WTC11 (cell line): ENCODE data around the gene HYAL2. TPM values are rescaled to one million over a fixed set of nuclear protein-coding genes. Genes with fewer than 3 reads are reported as not detected.

Source experiments
- ATAC-seq: fragments of 200-7000 bp; cut with Tn5 transposase; 2 replicates; pipeline ENCODE4 v1.10.0; 2021; ENCODE audit warnings: mild to moderate bottlenecking, moderate library complexity
- CTCF ChIA-PET: fragments of 300-600 bp; sonication (Branson Sonifier 250); formaldehyde crosslinking; loops from one replicate; lab custom pipeline; 2021; ENCODE audit warnings: antibody characterized with exemption; lab: Charles Lee
- POLR2A ChIA-PET: fragments of 350-600 bp; sonication (Branson Sonifier 250); formaldehyde crosslinking; loops from one replicate; lab custom pipeline; 2021; ENCODE audit warnings: antibody characterized with exemption; lab: Charles Lee
- DNase-seq: peaks from one replicate; pipeline ENCODE4 v3.0.0; 2021; ENCODE audit warnings: low spot score
- H3K27ac Mint-ChIP-seq: 2 replicates; pipeline ENCODE4 v1.8.0; 2021; ENCODE audit warnings: mixed read lengths
- H3K27me3 Mint-ChIP-seq: 2 replicates; pipeline ENCODE4 v1.8.0; 2021; ENCODE audit warnings: low read depth, mild to moderate bottlenecking, moderate library complexity, mixed read lengths
- H3K36me3 Mint-ChIP-seq: 2 replicates; pipeline ENCODE4 v1.8.0; 2021; ENCODE audit warnings: mixed read lengths
- H3K4me1 Mint-ChIP-seq: 2 replicates; pipeline ENCODE4 v1.8.0; 2022; ENCODE audit warnings: mixed read lengths
- H3K4me3 Mint-ChIP-seq: 2 replicates; pipeline ENCODE4 v1.8.0; 2021; ENCODE audit warnings: mild to moderate bottlenecking, moderate library complexity, mixed read lengths
- H3K9me3 Mint-ChIP-seq: 2 replicates; pipeline ENCODE4 v1.8.0; 2021; ENCODE audit warnings: mixed read lengths
- ATF1 ChIP-seq: sonication (generic); formaldehyde crosslinking; IDR thresholded peaks from 2 replicates; pipeline ENCODE4 v1.8.1; 2023; ENCODE audit warnings: mild to moderate bottlenecking, moderate library complexity, missing genetic modification reagents
- CREM ChIP-seq: sonication (generic); formaldehyde crosslinking; IDR thresholded peaks from 2 replicates; pipeline ENCODE4 v1.8.1; 2022; ENCODE audit warnings: mild to moderate bottlenecking, missing genetic modification reagents, moderate library complexity
- ESRRA ChIP-seq: sonication (generic); formaldehyde crosslinking; IDR thresholded peaks from 2 replicates; pipeline ENCODE4 v1.8.1; 2022; ENCODE audit warnings: mild to moderate bottlenecking, missing genetic modification reagents, borderline replicate concordance
- GABPB1 ChIP-seq: sonication (generic); formaldehyde crosslinking; IDR thresholded peaks from 2 replicates; pipeline ENCODE4 v1.8.1; 2023; ENCODE audit warnings: mild to moderate bottlenecking, missing genetic modification reagents
- GRHL2 ChIP-seq: fragments of 250-450 bp; sonication (Bioruptor Pico); IDR thresholded peaks from 2 replicates; pipeline ENCODE4 v1.8.0; 2022; ENCODE audit warnings: mild to moderate bottlenecking, moderate library complexity; ENCODE audit not compliant: insufficient replicate concordance, severe bottlenecking
- HMGA2 ChIP-seq: fragments of 250-450 bp; sonication (Bioruptor Pico); IDR thresholded peaks from 2 replicates; pipeline ENCODE4 v1.4.0; 2021; ENCODE audit warnings: mild to moderate bottlenecking, moderate library complexity
- IRF1 ChIP-seq: sonication (generic); formaldehyde crosslinking; IDR thresholded peaks from 2 replicates; pipeline ENCODE4 v1.8.0; 2023; ENCODE audit warnings: missing genetic modification reagents
- MYBL2 ChIP-seq: sonication (generic); formaldehyde crosslinking; IDR thresholded peaks from 2 replicates; pipeline ENCODE4 v1.8.1; 2023; ENCODE audit warnings: mild to moderate bottlenecking, moderate library complexity, missing genetic modification reagents
- NFATC4 ChIP-seq: fragments of 250-450 bp; sonication (Bioruptor Pico); IDR thresholded peaks from 2 replicates; pipeline ENCODE4 v1.9.0; 2021; ENCODE audit warnings: mild to moderate bottlenecking
- NFE2L1 ChIP-seq: sonication (generic); formaldehyde crosslinking; IDR thresholded peaks from 2 replicates; pipeline ENCODE4 v1.8.1; 2023; ENCODE audit warnings: missing genetic modification reagents
- NR3C1 ChIP-seq: sonication (generic); formaldehyde crosslinking; conservative IDR thresholded peaks from 2 replicates; pipeline ENCODE4 v1.8.1; 2023; ENCODE audit warnings: low read depth, mild to moderate bottlenecking, missing genetic modification reagents
- OVOL2 ChIP-seq: fragments of 250-450 bp; sonication (Bioruptor Pico); IDR thresholded peaks from 2 replicates; pipeline ENCODE4 v1.9.0; 2021; ENCODE audit warnings: mild to moderate bottlenecking, borderline replicate concordance
- SP1 ChIP-seq: sonication (generic); formaldehyde crosslinking; conservative IDR thresholded peaks from 2 replicates; pipeline ENCODE4 v1.8.1; 2022; ENCODE audit warnings: missing genetic modification reagents
- TCF7 ChIP-seq: sonication (generic); formaldehyde crosslinking; IDR thresholded peaks from 2 replicates; pipeline ENCODE4 v1.8.0; 2022; ENCODE audit warnings: mild to moderate bottlenecking, low read depth, missing genetic modification reagents, moderate library complexity
- TEAD4 ChIP-seq: sonication (generic); formaldehyde crosslinking; IDR thresholded peaks from 2 replicates; pipeline ENCODE4 v1.8.0; 2022; ENCODE audit warnings: mild to moderate bottlenecking, missing genetic modification reagents
- USF1 ChIP-seq: sonication (generic); formaldehyde crosslinking; IDR thresholded peaks from 2 replicates; pipeline ENCODE4 v1.8.0; 2022; ENCODE audit warnings: mild to moderate bottlenecking, missing genetic modification reagents
- ZBTB43 ChIP-seq: sonication (generic); formaldehyde crosslinking; IDR thresholded peaks from 2 replicates; pipeline ENCODE4 v1.8.1; 2023; ENCODE audit warnings: mild to moderate bottlenecking, missing genetic modification reagents
- ZNF232 ChIP-seq: sonication (generic); formaldehyde crosslinking; IDR thresholded peaks from 2 replicates; pipeline ENCODE4 v1.8.0; 2022; ENCODE audit warnings: mild to moderate bottlenecking, missing genetic modification reagents
- ZNF317 ChIP-seq: sonication (generic); formaldehyde crosslinking; IDR thresholded peaks from 2 replicates; pipeline ENCODE4 v1.8.1; 2023; ENCODE audit warnings: low read depth, mild to moderate bottlenecking, moderate library complexity, missing genetic modification reagents, borderline replicate concordance
- ZNF425 ChIP-seq: fragments of 250-450 bp; sonication (Bioruptor Pico); conservative IDR thresholded peaks from 2 replicates; pipeline ENCODE4 v1.9.0; 2021; ENCODE audit warnings: mild to moderate bottlenecking
- ZNF532 ChIP-seq: fragments of 250-450 bp; sonication (Bioruptor Pico); IDR thresholded peaks from 2 replicates; pipeline ENCODE4 v1.9.0; 2021; ENCODE audit warnings: mild to moderate bottlenecking, borderline replicate concordance
- total RNA-seq: library from RNA; stranded (reverse); gene quantifications from 3 replicates; pipeline ENCODE4 v1.2.3, GENCODE V29; 2021

The HYAL2 gene
- total RNA-seq, 1 experiment from 2014 or later: 58.0 TPM

- H3K27me3 Mint-ChIP-seq: peaks cover 16% of the 10 kb centered on the region
- peaks cover 24% of the 10 kb centered on the region for H3K36me3 Mint-ChIP-seq
- ATAC-seq: no peak
- TF ChIP-seq SP1 (CRISPR knock-in tag) (no peak), ZNF425 (CRISPR knock-in tag) (no peak), NR3C1 (CRISPR knock-in tag) (no peak), NFE2L1 (CRISPR knock-in tag) (no peak), ZNF317 (CRISPR knock-in tag) (no peak)
- 0 out of 2 replicates have a peak overlapping the region, but pooled peaks have one; percentile 53 for H3K27ac Mint-ChIP-seq
- no peaks in the 10 kb centered on the region for H3K9me3 Mint-ChIP-seq
- CTCF ChIA-PET: no interaction called here
- H3K4me1 Mint-ChIP-seq: peaks cover 24% of the 10 kb centered on the region
- no peak for DNase-seq
- POLR2A ChIA-PET: no interaction called here
- no peak overlapping the region for H3K4me3 Mint-ChIP-seq
Measured at GRCh38 chr3:50334339-50335075, 12.0 kb upstream of the HYAL2 start.

GRCh38 chr3:50333744-50334328 is 11.3 kb upstream of the HYAL2 start:
- Mint-ChIP-seq H3K27me3 (peaks cover 10% of the 10 kb centered on the region), H3K27ac (peak overlapping the region; percentile 36), H3K36me3 (peaks cover 24% of the 10 kb centered on the region), H3K9me3 (no peaks in the 10 kb centered on the region), H3K4me1 (peaks cover 20% of the 10 kb centered on the region), H3K4me3 (no peak overlapping the region)
- ChIA-PET POLR2A (no interaction called here), CTCF (no interaction called here)
- DNase-seq (no peak), ATAC-seq (no peak)
- no peak for TF ChIP-seq ESRRA (CRISPR knock-in tag)
- TF ChIP-seq TCF7 (CRISPR knock-in tag): no peak
- no peak for TF ChIP-seq USF1 (CRISPR knock-in tag)
- no peak for TF ChIP-seq CREM (CRISPR knock-in tag)
- no peak for TF ChIP-seq NFATC4 (CRISPR knock-in tag)
- no peak for TF ChIP-seq ZNF232 (CRISPR knock-in tag)
- no peak for TF ChIP-seq MYBL2 (CRISPR knock-in tag)
- no peak for TF ChIP-seq IRF1 (CRISPR knock-in tag)
- no peak for TF ChIP-seq OVOL2 (CRISPR knock-in tag)
- no peak for TF ChIP-seq ATF1 (CRISPR knock-in tag)
- TF ChIP-seq HMGA2: no peak
- no peak for TF ChIP-seq TEAD4 (CRISPR knock-in tag)
- no peak for TF ChIP-seq ZNF532 (CRISPR knock-in tag)
- no peak for TF ChIP-seq GRHL2
- no peak for TF ChIP-seq ZBTB43 (CRISPR knock-in tag)
- no peak for TF ChIP-seq GABPB1 (CRISPR knock-in tag)
- TF ChIP-seq, all 79 proteins: peak for 0
